HCT116 (cell line): Measurements from ENCODE around the gene AGBL1. TPM values are rescaled to one million over a fixed set of nuclear protein-coding genes. Genes with fewer than 3 reads are reported as not detected.

ENCODE experiments used
- ATAC-seq: fragments of 200-7000 bp; cut with Tn5 transposase; 2 replicates; pipeline ENCODE4 v1.9.1; 2020; ENCODE audit warnings: mild to moderate bottlenecking, moderate library complexity
- BruUV-seq: library from RNA; stranded (reverse); fragments of 400-500 nt; replicated peaks from 2 replicates; lab custom pipeline; 2021; lab: Mats Ljungman, UMichigan
- CTCF ChIA-PET: fragments of 300-600 bp; sonication (Branson Sonifier 250); formaldehyde crosslinking; loops from one replicate; lab custom pipeline; 2021; ENCODE audit warnings: antibody characterized with exemption; lab: Charles Lee
- POLR2A ChIA-PET: fragments of 300-600, 350-600 bp; sonication (Branson Sonifier 250); formaldehyde crosslinking; loops from one replicate; lab custom pipeline; 2021; ENCODE audit warnings: antibody characterized with exemption; lab: Charles Lee
- RAD21 ChIA-PET, 2 experiments: fragments of 300-600 bp; sonication (Branson Sonifier 250); formaldehyde crosslinking; loops; one replicate each; lab custom pipeline; 2023; ENCODE audit warnings: low total read pairs in 2 of 2; ENCODE audit not compliant: uncharacterized antibody in 2 of 2, unreplicated experiment in 2 of 2, low non-redundant PET in 1 of 2; lab: Charles Lee
- DNase-seq: peaks from one replicate; pipeline ENCODE4 v3.0.0-alpha.2; 2010; ENCODE audit warnings: low read depth, low spot score
- H2AFZ ChIP-seq: fragments of 200-600 bp; shearing (Covaris generic), sonication (generic); 2 replicates; pipeline ENCODE4 v1.6.1; 2017; ENCODE audit warnings: low read depth, mixed run types, mixed read lengths, antibody characterized with exemption, low read length; ENCODE audit not compliant: poor library complexity, severe bottlenecking
- H3K27ac ChIP-seq: 2 replicates; pipeline ENCODE4 v1.5.1; 2012; ENCODE audit warnings: low read depth, low read length
- H3K27me3 ChIP-seq: fragments of 200-600 bp; sonication (generic); 2 replicates; pipeline ENCODE4 v1.6.1; 2016; ENCODE audit warnings: mixed run types, low read length, mixed read lengths; ENCODE audit not compliant: insufficient read depth
- H3K36me3 ChIP-seq, 2 experiments: fragments of 200-500 bp in 1 of 2; fragments of 200-600 bp in 1 of 2; sonication (Bioruptor generic) in 1 of 2; sonication (generic) in 1 of 2; 2 replicates each; pipeline versions ENCODE4 v1.5.1 to v1.6.1; 2014 to 2016; ENCODE audit warnings: low read length in 2 of 2, inconsistent platforms in 1 of 2, mixed read lengths in 1 of 2, mixed run types in 1 of 2; ENCODE audit not compliant: insufficient read depth in 2 of 2, control insufficient read depth in 1 of 2
- H3K4me1 ChIP-seq, 2 experiments: fragments of 200-600 bp in 1 of 2; sonication (generic) in 1 of 2; 2 replicates each; pipeline versions ENCODE4 v1.5.1 to v1.6.1; 2012 to 2017; ENCODE audit warnings: low read length in 2 of 2, inconsistent platforms in 1 of 2, mild to moderate bottlenecking in 1 of 2, mixed read lengths in 1 of 2, mixed run types in 1 of 2, moderate library complexity in 1 of 2; ENCODE audit not compliant: insufficient read depth in 2 of 2, control insufficient read depth in 1 of 2
- H3K4me2 ChIP-seq: fragments of 200-600 bp; sonication (generic); 2 replicates; pipeline ENCODE4 v1.6.1; 2017; ENCODE audit warnings: mixed run types, low read length, mixed read lengths
- H3K4me3 ChIP-seq, 2 experiments: fragments of 200-600 bp in 1 of 2; sonication (generic) in 1 of 2; replicated peaks in 1 of 2; 2 replicates each; pipeline ENCODE4 v1.5.1; 2011 to 2016; ENCODE audit warnings: low read length in 2 of 2, control low read depth in 1 of 2, low read depth in 1 of 2, mild to moderate bottlenecking in 1 of 2, mixed read lengths in 1 of 2, mixed run types in 1 of 2
- H3K79me2 ChIP-seq: fragments of 200-600 bp; sonication (generic); 2 replicates; pipeline ENCODE4 v1.6.1; 2017; ENCODE audit warnings: mild to moderate bottlenecking, mixed run types, low read length, moderate library complexity, mixed read lengths; ENCODE audit not compliant: insufficient read depth
- H3K9ac ChIP-seq: fragments of 200-600 bp; sonication (generic); 2 replicates; pipeline ENCODE4 v1.6.1; 2016; ENCODE audit warnings: low read length, mixed read lengths
- H3K9me2 ChIP-seq: fragments of 200-600 bp; sonication (generic), shearing (Covaris generic); 2 replicates; pipeline ENCODE4 v1.6.1; 2017; ENCODE audit warnings: mixed run types, mild to moderate bottlenecking, moderate library complexity; ENCODE audit not compliant: insufficient read depth
- H3K9me3 ChIP-seq, 2 experiments: fragments of 200-500 bp in 1 of 2; fragments of 200-600 bp in 1 of 2; sonication (Bioruptor generic) in 1 of 2; sonication (generic) in 1 of 2; 2 replicates each; pipeline ENCODE4 v1.6.1; 2014 to 2017; ENCODE audit warnings: low read length in 2 of 2, mixed read lengths in 2 of 2, inconsistent platforms in 1 of 2, low read depth in 1 of 2, mild to moderate bottlenecking in 1 of 2, mixed run types in 1 of 2, moderate library complexity in 1 of 2; ENCODE audit not compliant: control insufficient read depth in 1 of 2, insufficient read depth in 1 of 2
- H4K20me1 ChIP-seq: fragments of 200-600 bp; sonication (generic), shearing (Covaris generic); 2 replicates; pipeline ENCODE4 v1.6.1; 2017; ENCODE audit warnings: mixed run types, mild to moderate bottlenecking, moderate library complexity; ENCODE audit not compliant: insufficient read depth
- JUND ChIP-seq: IDR thresholded peaks from 2 replicates; pipeline ENCODE4 v1.6.1; 2012
- MAX ChIP-seq: IDR thresholded peaks from 2 replicates; pipeline ENCODE4 v1.6.1; 2012
- POLR2A ChIP-seq: IDR thresholded peaks from 2 replicates; pipeline ENCODE4 v1.7.0; 2011; ENCODE audit warnings: borderline replicate concordance; ENCODE audit not compliant: insufficient read depth, insufficient read length; ENCODE audit errors: extremely low read depth
- SIN3A ChIP-seq: IDR thresholded peaks from 2 replicates; pipeline ENCODE4 v1.6.1; 2012; ENCODE audit warnings: low read depth
- SP1 ChIP-seq: IDR thresholded peaks from 2 replicates; pipeline ENCODE4 v1.6.1; 2012; ENCODE audit warnings: low read depth
- SRF ChIP-seq: IDR thresholded peaks from 2 replicates; pipeline ENCODE4 v1.6.1; 2012; ENCODE audit warnings: low read depth
- YY1 ChIP-seq: IDR thresholded peaks from 2 replicates; pipeline ENCODE4 v1.6.1; 2011; ENCODE audit warnings: low read length, low read depth, moderate library complexity, mild to moderate bottlenecking; ENCODE audit not compliant: insufficient replicate concordance; ENCODE audit errors: extremely low read depth
- ZFX ChIP-seq: fragments of 450-650 bp; IDR thresholded peaks from 2 replicates; pipeline ENCODE4 v1.6.1; 2017
- ZNF274 ChIP-seq: fragments of 200-500 bp; sonication (Bioruptor generic); IDR thresholded peaks from 2 replicates; pipeline ENCODE4 v1.6.1; 2014; ENCODE audit warnings: mild to moderate bottlenecking, low read depth, low read length, inconsistent platforms
- intact Hi-C: fragments of 100-400 bp; cut with micrococcal nuclease; formaldehyde crosslinking; loops from 2 replicates; pipeline ENCODE4 v1.10.0; 2022
- total RNA-seq: library from RNA; stranded (reverse); gene quantifications from one replicate; pipeline ENCODE4 v1.2.1, GENCODE V29; 2021; ENCODE audit not compliant: unreplicated experiment

The AGBL1 gene
- total RNA-seq, 1 experiment from 2014 or later = not detected

- Histone ChIP-seq H2AFZ (no peak overlapping the region), H4K20me1 (no peaks in the 10 kb centered on the region), H3K36me3 (no peaks in the 10 kb centered on the region), H3K4me2 (no peak overlapping the region), H3K9me2 (no peaks in the 10 kb centered on the region), H3K4me1 (no peaks in the 10 kb centered on the region), H3K4me3 (no peak overlapping the region), H3K79me2 (no peaks in the 10 kb centered on the region), H3K9ac (no peak overlapping the region), H3K27ac (no peak overlapping the region), H3K9me3 (peaks cover 8 to 35% of the 10 kb centered on the region in 2 experiments; a peak in 3 of 4 replicates), H3K27me3 (no peaks in the 10 kb centered on the region)
- CTCF ChIA-PET = no interaction called here
- no peak for DNase-seq
- no TSS peak for BruUV-seq
- RAD21 ChIA-PET = no interaction called here
- intact Hi-C loops = no loop called here
- ATAC-seq = no peak
- POLR2A ChIA-PET = no interaction called here
- TF ChIP-seq YY1 (no peak), SRF (no peak), ZFX (no peak)
These were observed 655.8 kb downstream of the AGBL1 start for GRCh38 chr15:86735247-86736040.

- intact Hi-C loops = no loop called here
- CTCF ChIA-PET = no interaction called here
These were observed 662.2 kb downstream of the AGBL1 start for GRCh38 chr15:86741917-86742316.

More at GRCh38 chr15:86741917-86742316, 662.2 kb downstream of the AGBL1 start:
- H3K4me3 ChIP-seq = no peak overlapping the region
- H3K9me3 ChIP-seq = peaks cover 17 to 33% of the 10 kb centered on the region in 2 experiments; a peak in 3 of 4 replicates
- ChIA-PET RAD21 (no interaction called here), POLR2A (no interaction called here)
- no peak for DNase-seq
- no peaks in the 10 kb centered on the region for H3K36me3 ChIP-seq
- H3K4me2 ChIP-seq = no peak overlapping the region
- no peaks in the 10 kb centered on the region for H3K4me1 ChIP-seq
- TF ChIP-seq ZNF274 (no peak), SP1 (no peak), JUND (no peak), MAX (no peak), SIN3A (no peak), POLR2A (no peak)
- H2AFZ ChIP-seq = no peak overlapping the region
- H3K27ac ChIP-seq = no peak overlapping the region
- no peaks in the 10 kb centered on the region for H3K27me3 ChIP-seq
- H3K79me2 ChIP-seq = no peaks in the 10 kb centered on the region
- BruUV-seq = no TSS peak
- ATAC-seq = no peak
- no peaks in the 10 kb centered on the region for H3K9me2 ChIP-seq
- H3K9ac ChIP-seq = no peak overlapping the region
- H4K20me1 ChIP-seq = no peaks in the 10 kb centered on the region
